Activated naive CD8-positive, alpha-beta T cell (primary cell): ENCODE results near the gene ASB4.
"Not testable (repeated sequence)": the region's sequence is repeated elsewhere in the genome, so short reads cannot be mapped to it uniquely, and the experiment has no call there.

Experiments
- H3K27ac Mint-ChIP-seq: one replicate; pipeline ENCODE4 v1.8.0; 2021; ENCODE audit warnings: mixed read lengths
- H3K27me3 Mint-ChIP-seq: one replicate; pipeline ENCODE4 v1.8.0; 2021; ENCODE audit warnings: mixed read lengths
- H3K36me3 Mint-ChIP-seq: one replicate; pipeline ENCODE4 v1.8.0; 2021; ENCODE audit warnings: mixed read lengths
- H3K4me1 Mint-ChIP-seq: one replicate; pipeline ENCODE4 v1.8.0; 2021; ENCODE audit warnings: low read depth, mixed read lengths
- H3K4me3 Mint-ChIP-seq: one replicate; pipeline ENCODE4 v1.8.0; 2021; ENCODE audit warnings: mild to moderate bottlenecking, mixed read lengths
- H3K9me3 Mint-ChIP-seq: one replicate; pipeline ENCODE4 v1.8.0; 2021; ENCODE audit warnings: low read depth, mixed read lengths

The ASB4 gene

DNA sequence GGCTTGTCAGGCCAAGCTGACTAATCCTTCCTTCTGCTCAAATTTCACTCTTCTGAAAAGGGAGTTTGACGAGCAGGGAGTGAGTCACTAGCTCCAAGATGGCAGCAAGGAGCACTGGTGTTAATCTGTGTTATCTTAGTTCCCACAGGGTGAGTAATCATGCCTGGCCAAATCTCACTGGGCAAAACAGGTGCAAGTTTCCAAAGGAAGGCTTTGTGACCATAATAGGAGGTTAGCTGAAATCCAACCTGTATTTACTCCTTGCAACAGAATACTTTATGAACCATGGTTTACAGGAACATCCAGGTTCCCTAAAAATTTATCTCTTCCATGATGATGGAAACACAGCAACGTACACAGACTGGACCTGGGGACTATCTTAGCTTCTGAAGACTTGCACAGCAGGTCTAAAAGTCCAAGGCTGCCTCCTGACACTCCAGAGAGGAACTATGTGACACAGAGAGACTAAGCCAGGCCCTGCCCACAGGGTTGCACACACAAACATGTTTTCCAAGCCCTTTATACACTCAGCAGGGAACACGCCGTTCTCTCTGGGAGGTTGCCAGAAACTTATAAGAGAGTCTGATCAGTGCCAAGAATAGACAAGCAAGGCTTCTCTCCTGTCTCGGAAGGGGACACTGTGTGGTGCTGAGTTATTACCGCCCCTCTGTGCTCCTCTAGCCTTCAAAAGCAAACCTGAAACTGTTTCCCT, 64.2 kb downstream of the ASB4 start:
- H3K4me1 Mint-ChIP-seq = no peaks in the 10 kb centered on the region
- no peaks in the 10 kb centered on the region for H3K9me3 Mint-ChIP-seq
- H3K27ac Mint-ChIP-seq = no peak overlapping the region
- no peak overlapping the region for H3K4me3 Mint-ChIP-seq
- H3K36me3 Mint-ChIP-seq = no peaks in the 10 kb centered on the region
- H3K27me3 Mint-ChIP-seq = peaks cover 8% of the 10 kb centered on the region

DNA sequence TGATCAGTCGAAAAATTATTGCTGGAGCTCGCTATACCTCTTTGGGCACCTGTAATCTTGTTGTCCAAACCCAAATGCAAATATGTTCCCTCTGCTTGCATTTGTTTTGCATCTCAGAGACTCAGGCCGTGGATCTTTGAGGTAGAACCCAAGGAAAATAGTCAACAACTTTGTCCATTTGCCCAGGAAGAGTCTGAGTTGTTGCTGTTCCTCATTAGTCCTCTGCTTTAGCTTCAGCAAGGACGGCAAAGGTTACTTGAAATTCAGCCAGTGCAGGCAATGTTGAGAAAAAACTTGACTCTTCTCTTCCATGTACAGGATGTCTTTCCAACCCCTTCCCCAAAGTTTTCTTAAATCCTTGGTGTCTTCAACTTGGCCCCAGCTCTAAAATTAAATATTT, 64.8 kb downstream of the ASB4 start:
- Mint-ChIP-seq H3K4me1 (no peaks in the 10 kb centered on the region), H3K9me3 (no peaks in the 10 kb centered on the region), H3K27me3 (peaks cover 8% of the 10 kb centered on the region), H3K27ac (no peak overlapping the region), H3K36me3 (no peaks in the 10 kb centered on the region), H3K4me3 (no peak overlapping the region)

GRCh38 chr7:95552010-95552926, 66.5 kb downstream of the ASB4 start:
- not testable (repeated sequence) for H3K4me3 Mint-ChIP-seq, H3K9me3 Mint-ChIP-seq, H3K27ac Mint-ChIP-seq, H3K36me3 Mint-ChIP-seq, H3K4me1 Mint-ChIP-seq
- H3K27me3 Mint-ChIP-seq = peaks cover 10% of the 10 kb centered on the region

DNA sequence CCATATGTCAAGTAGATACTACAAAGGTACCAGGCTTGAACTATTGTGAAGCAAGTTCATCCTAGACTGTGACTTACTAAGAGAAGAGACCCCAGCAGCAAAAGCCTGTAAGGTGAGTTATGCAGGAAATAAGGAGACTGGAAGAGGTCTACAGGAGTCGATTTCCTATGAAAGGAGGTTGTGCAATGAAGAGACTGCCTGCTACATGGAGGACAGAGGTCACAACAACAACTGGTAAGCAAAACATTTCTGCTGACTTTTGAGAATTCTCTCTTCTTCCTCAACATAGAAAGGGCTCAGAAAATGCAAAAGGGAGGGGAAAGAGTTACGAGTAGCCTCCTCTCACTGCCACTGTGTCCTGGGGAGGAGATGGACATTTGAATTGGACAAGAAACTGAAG, 68.2 kb downstream of the ASB4 start:
- Mint-ChIP-seq H3K27me3 (peaks cover 10% of the 10 kb centered on the region), H3K4me1 (no peaks in the 10 kb centered on the region), H3K36me3 (no peaks in the 10 kb centered on the region), H3K4me3 (no peak overlapping the region), H3K27ac (no peak overlapping the region), H3K9me3 (no peaks in the 10 kb centered on the region)

DNA sequence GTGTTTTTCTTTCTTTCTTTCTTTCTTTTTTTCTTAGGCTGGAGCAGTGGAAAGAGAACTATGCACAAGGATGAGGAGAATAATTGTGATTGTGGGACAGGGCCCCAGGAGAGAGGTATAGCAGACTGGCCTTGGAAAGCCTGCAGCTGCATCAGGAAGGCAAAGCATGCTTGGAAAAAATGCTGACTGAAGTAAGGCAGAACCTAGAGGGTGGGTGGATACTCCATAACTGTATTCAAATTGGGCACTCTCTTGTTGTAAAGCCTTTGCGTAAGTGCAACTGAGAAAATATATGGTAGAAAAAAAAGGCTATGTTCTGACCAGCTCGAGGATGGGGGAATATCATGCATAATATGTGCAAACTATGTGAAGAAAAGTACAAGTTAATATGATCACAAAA, 71.0 kb downstream of the ASB4 start:
- Mint-ChIP-seq H3K27me3 (peaks cover 10% of the 10 kb centered on the region), H3K27ac (no peak overlapping the region), H3K4me3 (no peak overlapping the region), H3K9me3 (no peaks in the 10 kb centered on the region), H3K4me1 (no peaks in the 10 kb centered on the region), H3K36me3 (no peaks in the 10 kb centered on the region)

- H3K4me3 Mint-ChIP-seq = no peak overlapping the region
- H3K9me3 Mint-ChIP-seq = no peaks in the 10 kb centered on the region
- H3K4me1 Mint-ChIP-seq = no peaks in the 10 kb centered on the region
- no peaks in the 10 kb centered on the region for H3K36me3 Mint-ChIP-seq
- H3K27ac Mint-ChIP-seq = no peak overlapping the region
- H3K27me3 Mint-ChIP-seq = peaks cover 6% of the 10 kb centered on the region
Measured at GRCh38 chr7:95558864-95559263, 73.1 kb downstream of the ASB4 start.

- Mint-ChIP-seq H3K27ac (no peak overlapping the region), H3K27me3 (peaks cover 5% of the 10 kb centered on the region), H3K4me3 (no peak overlapping the region), H3K9me3 (no peaks in the 10 kb centered on the region), H3K4me1 (no peaks in the 10 kb centered on the region), H3K36me3 (no peaks in the 10 kb centered on the region)
Measured at GRCh38 chr7:95560674-95561073, 74.9 kb downstream of the ASB4 start.

DNA sequence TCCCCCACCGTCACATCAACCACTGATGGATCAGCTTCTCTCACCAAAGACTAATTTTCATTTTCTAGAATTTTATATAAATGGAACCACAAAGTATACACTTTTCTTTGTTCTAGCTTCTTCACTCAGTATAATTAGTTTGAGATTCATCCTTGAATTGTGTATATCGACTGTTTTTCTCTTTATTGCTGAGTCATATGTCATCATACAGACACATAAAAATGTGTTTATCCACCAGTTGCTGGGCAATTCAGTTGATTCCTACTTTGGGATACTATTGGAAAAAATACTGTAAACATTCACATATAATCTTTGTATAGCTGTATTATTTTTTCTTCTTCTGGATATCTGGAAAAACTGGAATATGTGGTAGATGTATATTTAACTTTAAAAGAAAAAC, 84.0 kb downstream of the ASB4 start:
- no peaks in the 10 kb centered on the region for H3K27me3 Mint-ChIP-seq
- H3K36me3 Mint-ChIP-seq = no peaks in the 10 kb centered on the region
- peaks cover 7% of the 10 kb centered on the region for H3K9me3 Mint-ChIP-seq
- H3K4me1 Mint-ChIP-seq = no peaks in the 10 kb centered on the region
- no peak overlapping the region for H3K4me3 Mint-ChIP-seq
- no peak overlapping the region for H3K27ac Mint-ChIP-seq

- no peak overlapping the region for H3K4me3 Mint-ChIP-seq
- H3K9me3 Mint-ChIP-seq = peaks cover 3% of the 10 kb centered on the region
- no peak overlapping the region for H3K27ac Mint-ChIP-seq
- peaks cover 7% of the 10 kb centered on the region for H3K27me3 Mint-ChIP-seq
- H3K36me3 Mint-ChIP-seq = no peaks in the 10 kb centered on the region
- no peaks in the 10 kb centered on the region for H3K4me1 Mint-ChIP-seq
Measured at GRCh38 chr7:95577137-95577536, 91.4 kb downstream of the ASB4 start.

- no peak overlapping the region for H3K4me3 Mint-ChIP-seq
- H3K27ac Mint-ChIP-seq = no peak overlapping the region
- peaks cover 9% of the 10 kb centered on the region for H3K27me3 Mint-ChIP-seq
- no peaks in the 10 kb centered on the region for H3K36me3 Mint-ChIP-seq
- peaks cover 3% of the 10 kb centered on the region for H3K9me3 Mint-ChIP-seq
- no peaks in the 10 kb centered on the region for H3K4me1 Mint-ChIP-seq
Measured at GRCh38 chr7:95578299-95578855, 92.6 kb downstream of the ASB4 start.

GRCh38 chr7:95579318-95579717, 93.6 kb downstream of the ASB4 start:
- no peak overlapping the region for H3K4me3 Mint-ChIP-seq
- H3K27ac Mint-ChIP-seq = no peak overlapping the region
- H3K36me3 Mint-ChIP-seq = no peaks in the 10 kb centered on the region
- no peaks in the 10 kb centered on the region for H3K4me1 Mint-ChIP-seq
- H3K9me3 Mint-ChIP-seq = peaks cover 3% of the 10 kb centered on the region
- H3K27me3 Mint-ChIP-seq = peaks cover 9% of the 10 kb centered on the region

DNA sequence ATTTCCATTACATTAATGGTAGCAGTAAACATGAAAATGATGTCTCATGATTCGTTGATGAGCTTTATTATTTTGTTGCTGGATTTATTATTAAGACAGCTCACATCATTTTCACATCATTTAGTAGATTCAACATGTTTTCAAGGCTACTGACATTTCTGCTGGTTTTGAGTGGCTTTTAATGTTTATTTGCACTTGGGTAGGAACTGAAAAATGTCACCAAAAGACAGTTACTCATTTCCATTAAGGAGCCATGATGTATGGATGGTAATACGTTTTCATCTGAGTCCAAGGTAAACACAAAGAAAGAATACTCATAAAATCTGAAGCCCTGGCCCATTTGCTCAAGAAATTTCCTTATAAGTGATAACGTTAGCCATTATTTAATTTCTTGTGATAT, 95.7 kb downstream of the ASB4 start:
- Mint-ChIP-seq H3K27ac (no peak overlapping the region), H3K4me3 (no peak overlapping the region), H3K4me1 (no peaks in the 10 kb centered on the region), H3K36me3 (no peaks in the 10 kb centered on the region), H3K9me3 (no peaks in the 10 kb centered on the region), H3K27me3 (peaks cover 5% of the 10 kb centered on the region)

- Mint-ChIP-seq H3K4me1 (no peaks in the 10 kb centered on the region), H3K9me3 (no peaks in the 10 kb centered on the region), H3K27ac (no peak overlapping the region), H3K27me3 (peaks cover 3% of the 10 kb centered on the region), H3K4me3 (no peak overlapping the region), H3K36me3 (no peaks in the 10 kb centered on the region)
Measured at GRCh38 chr7:95582578-95583293, 97.0 kb downstream of the ASB4 start.

DNA sequence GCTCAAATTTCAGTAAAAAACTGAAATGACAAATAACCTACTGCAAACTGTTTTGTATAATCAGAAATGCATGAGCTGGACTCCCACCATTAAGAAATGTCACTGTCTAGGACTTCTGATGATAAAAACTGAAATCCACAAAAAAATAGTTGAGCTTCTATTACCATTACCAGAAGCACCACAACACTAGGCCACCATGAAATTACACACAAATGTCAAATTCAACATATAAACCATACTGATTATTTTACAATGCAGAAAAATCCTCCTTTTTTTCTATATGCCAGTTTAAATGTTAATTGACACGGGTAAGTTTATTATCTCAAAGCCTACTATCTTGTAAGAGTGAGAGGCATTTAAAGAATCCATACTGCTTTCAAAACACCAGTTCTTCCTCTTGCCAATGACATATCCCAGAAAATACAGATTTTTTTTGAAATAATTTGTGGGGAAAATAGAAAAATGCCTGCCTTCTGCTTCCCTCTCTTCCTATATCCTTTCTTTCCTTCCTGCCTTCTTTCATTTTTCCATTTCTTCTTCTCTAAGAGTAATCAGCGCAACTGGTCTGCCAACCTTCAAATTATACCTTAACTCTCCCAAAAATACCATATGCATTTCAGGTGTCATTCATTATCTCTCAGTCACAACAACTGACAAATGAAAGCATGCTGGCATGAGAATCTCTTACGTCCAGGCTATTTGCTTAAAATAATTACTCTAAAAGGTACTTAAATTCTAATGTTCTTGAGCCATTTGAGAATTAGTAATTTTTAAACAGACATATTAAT, 98.3 kb downstream of the ASB4 start:
- H3K27ac Mint-ChIP-seq = no peak overlapping the region
- no peak overlapping the region for H3K4me3 Mint-ChIP-seq
- no peaks in the 10 kb centered on the region for H3K9me3 Mint-ChIP-seq
- peaks cover 3% of the 10 kb centered on the region for H3K27me3 Mint-ChIP-seq
- H3K4me1 Mint-ChIP-seq = no peaks in the 10 kb centered on the region
- no peaks in the 10 kb centered on the region for H3K36me3 Mint-ChIP-seq
